Liver (tissue), 9 donors: ENCODE measurements around the gene VAV3. TPM values are rescaled to one million over a fixed set of nuclear protein-coding genes. Genes with fewer than 3 reads are reported as not detected.
"Not testable (repeated sequence)": the region's sequence is repeated elsewhere in the genome, so short reads cannot be mapped to it uniquely, and the experiment has no call there.

Source experiments
- DNase-seq: peaks from one replicate; pipeline ENCODE4 v3.0.0-alpha.2; 2017; ENCODE audit warnings: low spot score
- H3K27ac ChIP-seq, 2 donors: one replicate each; pipeline ENCODE4 v1.7.0; 2013; ENCODE audit warnings: inconsistent platforms in 2 of 2, low read length in 2 of 2, control low read depth in 1 of 2, low read depth in 1 of 2, mild to moderate bottlenecking in 1 of 2
- H3K27me3 ChIP-seq, 4 donors: one replicate each; pipeline versions ENCODE4 v1.6.1 to v1.7.0; 2013; ENCODE audit warnings: low read length in 3 of 4, inconsistent platforms in 1 of 4, mild to moderate bottlenecking in 1 of 4, moderate library complexity in 1 of 4; ENCODE audit not compliant: control insufficient read depth in 4 of 4, insufficient read depth in 4 of 4
- H3K36me3 ChIP-seq, 4 donors: one replicate each; pipeline versions ENCODE4 v1.6.1 to v1.7.0; 2013; ENCODE audit warnings: low read length in 3 of 4, mild to moderate bottlenecking in 3 of 4, low read depth in 1 of 4, moderate library complexity in 1 of 4; ENCODE audit not compliant: control insufficient read depth in 4 of 4, insufficient read depth in 3 of 4
- H3K4me1 ChIP-seq, 4 donors: one replicate each; pipeline versions ENCODE4 v1.6.1 to v1.7.0; 2013; ENCODE audit warnings: low read length in 3 of 4, mild to moderate bottlenecking in 3 of 4, moderate library complexity in 1 of 4; ENCODE audit not compliant: control insufficient read depth in 4 of 4, insufficient read depth in 4 of 4
- H3K4me3 ChIP-seq, 3 donors: one replicate each; pipeline versions ENCODE4 v1.6.1 to v1.7.0; 2013; ENCODE audit warnings: low read length in 3 of 3, control low read depth in 1 of 3, low read depth in 1 of 3, mild to moderate bottlenecking in 1 of 3
- H3K9ac ChIP-seq, 2 donors: one replicate each; pipeline ENCODE4 v1.7.0; 2013; ENCODE audit warnings: low read length in 2 of 2, mild to moderate bottlenecking in 2 of 2, moderate library complexity in 2 of 2, control low read depth in 1 of 2, low read depth in 1 of 2
- H3K9me3 ChIP-seq, 4 donors: one replicate each; pipeline versions ENCODE4 v1.6.1 to v1.7.0; 2013; ENCODE audit warnings: low read length in 3 of 4; ENCODE audit not compliant: control insufficient read depth in 4 of 4
- ATF3 ChIP-seq: IDR thresholded peaks from 2 replicates; pipeline ENCODE4 v1.6.1; 2016; ENCODE audit warnings: antibody characterized with exemption
- CTCF ChIP-seq: fragments of 150-350 bp; IDR thresholded peaks from 2 replicates; pipeline ENCODE4 v1.5.1; 2017; ENCODE audit warnings: improper control_type of control experiment, low read depth, low read length; ENCODE audit not compliant: missing input control
- EGR1 ChIP-seq, 2 donors: IDR thresholded peaks; 2 replicates each; pipeline ENCODE4 v1.6.1; 2016 to 2018; ENCODE audit warnings: antibody characterized with exemption in 2 of 2, low read depth in 2 of 2
- FOXA2 ChIP-seq: IDR thresholded peaks from 2 replicates; pipeline ENCODE4 v1.6.1; 2016; ENCODE audit warnings: antibody characterized with exemption
- GABPA ChIP-seq, 2 donors: IDR thresholded peaks in 1 of 2; conservative IDR thresholded peaks in 1 of 2; 2 replicates each; pipeline ENCODE4 v1.6.1; 2016; ENCODE audit warnings: antibody characterized with exemption in 2 of 2, mild to moderate bottlenecking in 1 of 2, moderate library complexity in 1 of 2
- HNF4A ChIP-seq, 2 donors: conservative IDR thresholded peaks; 2 replicates each; pipeline ENCODE4 v1.6.1; 2016; ENCODE audit warnings: antibody characterized with exemption in 2 of 2, mild to moderate bottlenecking in 2 of 2
- HNF4G ChIP-seq: IDR thresholded peaks from 2 replicates; pipeline ENCODE4 v1.6.1; 2016; ENCODE audit warnings: antibody characterized with exemption
- NR2F2 ChIP-seq: IDR thresholded peaks from 2 replicates; pipeline ENCODE4 v1.6.1; 2016; ENCODE audit warnings: antibody characterized with exemption
- RAD21 ChIP-seq, 2 donors: IDR thresholded peaks; 2 replicates each; pipeline ENCODE4 v1.6.1; 2016; ENCODE audit warnings: antibody characterized with exemption in 2 of 2, mild to moderate bottlenecking in 2 of 2
- REST ChIP-seq: IDR thresholded peaks from 2 replicates; pipeline ENCODE4 v1.6.1; 2016; ENCODE audit warnings: antibody characterized with exemption, mild to moderate bottlenecking
- SP1 ChIP-seq: IDR thresholded peaks from 2 replicates; pipeline ENCODE4 v1.6.1; 2018; ENCODE audit warnings: antibody characterized with exemption, mild to moderate bottlenecking
- YY1 ChIP-seq: IDR thresholded peaks from 2 replicates; pipeline ENCODE4 v1.6.1; 2016; ENCODE audit warnings: antibody characterized with exemption, mild to moderate bottlenecking
- ZBTB33 ChIP-seq: IDR thresholded peaks from 2 replicates; pipeline ENCODE4 v1.6.1; 2016; ENCODE audit warnings: antibody characterized with exemption
- WGBS: extraction: QIAGEN DNeasy Blood & Tissue Kit; methylation state at CpG from one replicate; pipeline ENCODE4 v1.1.7; 2013; 5-methylcytosine and 5-hydroxymethylcytosine counted together
- polyA plus RNA-seq, 2 donors: library from polyadenylated mRNA; stranded (reverse) in 1 of 2; unstranded in 1 of 2; fragments of 200-250 nt in 1 of 2; fragments of >200 nt in 1 of 2; fragmentation: Nextera tagmentation in 1 of 2; extraction: Ambion mirVana in 1 of 2; gene quantifications; one replicate each; pipeline versions ENCODE4 v1.2.1 to v1.2.3, GENCODE V29; 2013 to 2015
- total RNA-seq, 2 donors: library from RNA; depleted of rRNA; stranded (reverse); fragments of >200 nt; gene quantifications; one replicate each; pipeline ENCODE4 v1.2.3, GENCODE V29; 2014
- donor health status: healthy.
- donor health status: healthy.
- donor health status: healthy.
- donor health status: healthy.
- donor health status: healthy.

Gene VAV3
- total and polyA plus RNA-seq, 4 donors: 0.46 to 4.8 (median 2.7) TPM

- TF ChIP-seq REST (no peak), NR2F2 (no peak), FOXA2 (no peak)
These were observed 106.7 kb downstream of the VAV3 start (continued) for GRCh38 chr1:107858323-107858722.

GRCh38 chr1:107851418-107851817 lies 113.6 kb downstream of the VAV3 start:
- H3K9ac ChIP-seq: no peak overlapping the region
- TF ChIP-seq ATF3 (no peak), ZBTB33 (no peak), HNF4A (conservative IDR thresholded peaks at IDR 0.05) (no peak), RAD21 (IDR thresholded peaks at IDR 0.05) (no peak), EGR1 (IDR thresholded peaks at IDR 0.05; ENCODE audit: low read depth in 2 of 2) (no peak), HNF4G (no peak), YY1 (no peak), REST (no peak), GABPA (IDR thresholded peaks at IDR 0.05 in 1 of 2, conservative IDR thresholded peaks at IDR 0.05 in 1 of 2) (no peak), SP1 (no peak), CTCF (no peak)
- no peak overlapping the region for H3K4me3 ChIP-seq
- no peak for DNase-seq
- no peak overlapping the region for H3K27ac ChIP-seq
- no peaks in the 10 kb centered on the region for H3K36me3 ChIP-seq
- H3K4me1 ChIP-seq: no peaks in the 10 kb centered on the region
- H3K9me3 ChIP-seq: no peaks in the 10 kb centered on the region
- H3K27me3 ChIP-seq: no peaks in the 10 kb centered on the region

GRCh38 chr1:107844541-107845194 lies 120.3 kb downstream of the VAV3 start:
- not testable (repeated sequence) for H3K4me1 ChIP-seq, H3K27ac ChIP-seq, H3K9ac ChIP-seq, H3K36me3 ChIP-seq, H3K4me3 ChIP-seq, H3K9me3 ChIP-seq, H3K27me3 ChIP-seq, DNase-seq
- 45% methylated on average over 7 of the region's 7 CpGs for WGBS
